ENCODE data around the gene HNRNPA3.
A peak's percentile ranks its signal among the peaks of the same experiment; 100 is the strongest.

HNRNPA3 gene

DNA sequence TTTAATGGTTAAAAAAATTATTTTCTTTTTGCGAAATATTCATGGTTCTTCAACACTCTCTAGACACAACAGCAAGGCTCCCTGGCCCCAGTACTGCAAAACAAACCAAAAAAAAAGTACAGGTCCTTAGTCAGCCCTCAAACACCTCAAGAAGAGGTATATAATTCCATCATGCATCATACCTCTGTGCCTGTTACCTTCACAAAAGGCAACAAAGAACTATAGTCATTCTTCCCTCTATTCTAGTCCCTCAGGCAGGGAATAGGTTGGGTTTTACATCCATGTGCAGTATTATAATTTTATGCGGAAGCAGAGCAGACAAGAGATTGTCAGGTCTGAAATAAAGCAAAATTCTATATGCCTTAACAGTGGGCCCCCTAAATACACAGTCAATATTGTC, 43.4 kb downstream of the HNRNPA3 start:
- Histone ChIP-seq H3K4me1 (ENCODE audit: insufficient read depth, low read length, poor library complexity, severe bottlenecking) (peaks cover 26% of the 10 kb centered on the region), H3K79me2 (ENCODE audit: insufficient read depth, low read length) (peaks cover 100% of the 10 kb centered on the region), H4K20me1 (ENCODE audit: insufficient read depth, low read length, poor library complexity, severe bottlenecking) (peaks cover 79% of the 10 kb centered on the region), H3K4me2 (ENCODE audit: low read depth, low read length, poor library complexity, severe bottlenecking) (peak overlapping the region; percentile 14), H3K9ac (ENCODE audit: low read depth, low read length, poor library complexity, severe bottlenecking) (no peak overlapping the region), H3K4me3 (ENCODE audit: low read length, poor library complexity, severe bottlenecking) (no peak overlapping the region), H3K9me3 (ENCODE audit: insufficient read depth, low read depth, low read length) (no peaks in the 10 kb centered on the region), H2AFZ (ENCODE audit: low read length) (no peak overlapping the region), H3F3A (ENCODE audit: low read depth) (no peaks in the 10 kb centered on the region), H3K36me3 (ENCODE audit: insufficient read depth, low read length) (peaks cover 4% of the 10 kb centered on the region; the same call in 1 of the 2 replicates), H3K9me2 (replicated peaks; ENCODE audit: low read depth, low read length) (no peaks in the 10 kb centered on the region), H3K27me3 (ENCODE audit: insufficient read depth, low read length, poor library complexity, severe bottlenecking) (no peaks in the 10 kb centered on the region)
- no peak for TF ChIP-seq CTCF (conservative IDR thresholded peaks at IDR 0.05; ENCODE audit: low read length)
- TF ChIP-seq EZH2phosphoT487 (IDR thresholded peaks at IDR 0.05; ENCODE audit: borderline replicate concordance): no peak

- H2AFZ ChIP-seq (ENCODE audit: low read length): no peak overlapping the region
- H3K36me3 ChIP-seq (ENCODE audit: insufficient read depth, low read length): peaks cover 4% of the 10 kb centered on the region; the same call in 1 of the 2 replicates
- no peak overlapping the region for H3K9ac ChIP-seq (ENCODE audit: low read depth, low read length, poor library complexity, severe bottlenecking)
- H3K27me3 ChIP-seq (ENCODE audit: insufficient read depth, low read length, poor library complexity, severe bottlenecking): no peaks in the 10 kb centered on the region
- peak overlapping the region; percentile 21 for H3K4me2 ChIP-seq (ENCODE audit: low read depth, low read length, poor library complexity, severe bottlenecking)
- no peaks in the 10 kb centered on the region for H3F3A ChIP-seq (ENCODE audit: low read depth)
- no peak overlapping the region for H3K4me3 ChIP-seq (ENCODE audit: low read length, poor library complexity, severe bottlenecking)
- H3K9me2 ChIP-seq (replicated peaks; ENCODE audit: low read depth, low read length): no peaks in the 10 kb centered on the region
- TF ChIP-seq EZH2phosphoT487 (IDR thresholded peaks at IDR 0.05; ENCODE audit: borderline replicate concordance): no peak
- TF ChIP-seq CTCF (conservative IDR thresholded peaks at IDR 0.05; ENCODE audit: low read length): no peak
- H3K79me2 ChIP-seq (ENCODE audit: insufficient read depth, low read length): peaks cover 100% of the 10 kb centered on the region
- H3K4me1 ChIP-seq (ENCODE audit: insufficient read depth, low read length, poor library complexity, severe bottlenecking): peaks cover 32% of the 10 kb centered on the region
- H4K20me1 ChIP-seq (ENCODE audit: insufficient read depth, low read length, poor library complexity, severe bottlenecking): peaks cover 81% of the 10 kb centered on the region
- H3K9me3 ChIP-seq (ENCODE audit: insufficient read depth, low read depth, low read length): no peaks in the 10 kb centered on the region
Measured at GRCh38 chr2:177256695-177257094, 44.1 kb downstream of the HNRNPA3 start.

DNA sequence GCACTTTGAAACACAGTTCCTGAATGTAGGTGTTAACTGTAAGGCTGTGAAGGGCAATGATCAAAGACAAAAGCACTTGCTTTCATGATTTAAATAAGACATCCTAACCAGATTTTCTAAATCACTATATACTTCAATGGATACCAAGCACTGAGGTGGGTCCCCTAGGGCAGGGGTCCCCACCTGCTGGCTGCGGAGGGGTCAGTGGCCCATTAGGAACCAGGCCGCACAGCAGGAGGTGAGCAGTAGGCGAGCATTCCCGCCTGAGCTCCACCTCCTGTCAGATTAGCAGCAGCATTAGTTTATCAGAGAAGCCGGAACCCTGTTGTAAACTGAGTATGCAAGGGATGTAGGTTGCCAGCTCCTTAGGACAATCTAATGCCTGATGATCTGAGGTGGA, 44.9 kb downstream of the HNRNPA3 start:
- Histone ChIP-seq H3K4me2 (ENCODE audit: low read depth, low read length, poor library complexity, severe bottlenecking) (peak overlapping the region; percentile 21), H3K9me3 (ENCODE audit: insufficient read depth, low read depth, low read length) (no peaks in the 10 kb centered on the region), H3K79me2 (ENCODE audit: insufficient read depth, low read length) (peaks cover 100% of the 10 kb centered on the region), H3F3A (ENCODE audit: low read depth) (no peaks in the 10 kb centered on the region), H3K4me1 (ENCODE audit: insufficient read depth, low read length, poor library complexity, severe bottlenecking) (peaks cover 40% of the 10 kb centered on the region), H3K4me3 (ENCODE audit: low read length, poor library complexity, severe bottlenecking) (no peak overlapping the region), H3K9me2 (replicated peaks; ENCODE audit: low read depth, low read length) (no peaks in the 10 kb centered on the region), H3K36me3 (ENCODE audit: insufficient read depth, low read length) (peaks cover 4% of the 10 kb centered on the region; the same call in 1 of the 2 replicates), H2AFZ (ENCODE audit: low read length) (no peak overlapping the region), H3K27me3 (ENCODE audit: insufficient read depth, low read length, poor library complexity, severe bottlenecking) (no peaks in the 10 kb centered on the region), H3K9ac (ENCODE audit: low read depth, low read length, poor library complexity, severe bottlenecking) (no peak overlapping the region), H4K20me1 (ENCODE audit: insufficient read depth, low read length, poor library complexity, severe bottlenecking) (peaks cover 84% of the 10 kb centered on the region)
- no peak for TF ChIP-seq EZH2phosphoT487 (IDR thresholded peaks at IDR 0.05; ENCODE audit: borderline replicate concordance)
- TF ChIP-seq CTCF (conservative IDR thresholded peaks at IDR 0.05; ENCODE audit: low read length): no peak
